ENCODE results near the gene SPSB1.

- TF ChIP-seq CTCF (IDR thresholded peaks at IDR 0.05), result peak in 1 of 6 experiments; percentile 22
- peak in 1 of 2 donors; percentile 26 for TF ChIP-seq POLR2A (IDR thresholded peaks at IDR 0.05)
These were observed 2.4 kb downstream of the SPSB1 start for GRCh38 chr1:9294910-9295636.

All from thyroid gland (tissue), 4 donors.